Body of pancreas (tissue), 4 donors: ENCODE data around the gene SSRP1.
"Not testable (repeated sequence)": the region's sequence is repeated elsewhere in the genome, so short reads cannot be mapped to it uniquely, and the experiment has no call there.

Experiments
- CTCF ChIP-seq, 7 experiments: fragments of 450-650 bp in 4 of 7; fragments of 200-600 bp in 3 of 7; sonication (generic) in 3 of 7; IDR thresholded peaks; one replicate each; pipeline ENCODE4 v1.5.1; 2016 to 2019; ENCODE audit warnings: antibody characterized with exemption in 7 of 7
- POLR2A ChIP-seq, 3 donors: fragments of 450-650 bp; IDR thresholded peaks; one replicate each; pipeline ENCODE4 v1.6.1; 2016; ENCODE audit warnings: antibody characterized with exemption in 3 of 3, mild to moderate bottlenecking in 2 of 3

- not testable (repeated sequence) for TF ChIP-seq CTCF, POLR2A (IDR thresholded peaks at IDR 0.05)
These were observed 54.1 kb downstream of the SSRP1 start for GRCh38 chr11:57281546-57281945.
